ENCODE data around the gene PANX1.

- TF ChIP-seq CTCF (IDR thresholded peaks at IDR 0.05) (no peak), EZH2 (IDR thresholded peaks at IDR 0.05; ENCODE audit: borderline replicate concordance, insufficient read depth, low read depth, low read length, poor library complexity, severe bottlenecking) (no peak)
Measured at GRCh38 chr11:94186342-94187203, 57.9 kb downstream of the PANX1 start.

Measured in B cell (primary cell).